GM12892 (cell line): ENCODE measurements around the gene CPXM2.

Experiments used
- POLR2A ChIP-seq: IDR thresholded peaks from 2 replicates; pipeline ENCODE4 v1.6.1; 2011; ENCODE audit warnings: low read depth, low read length, control low read depth
- POLR2AphosphoS5 ChIP-seq: IDR thresholded peaks from 2 replicates; pipeline ENCODE4 v1.6.1; 2011; ENCODE audit warnings: low read depth, low read length, control low read depth
- TAF1 ChIP-seq: IDR thresholded peaks from 2 replicates; pipeline ENCODE4 v1.6.1; 2011; ENCODE audit warnings: low read depth, mild to moderate bottlenecking, control low read depth, low read length, borderline replicate concordance

DNA sequence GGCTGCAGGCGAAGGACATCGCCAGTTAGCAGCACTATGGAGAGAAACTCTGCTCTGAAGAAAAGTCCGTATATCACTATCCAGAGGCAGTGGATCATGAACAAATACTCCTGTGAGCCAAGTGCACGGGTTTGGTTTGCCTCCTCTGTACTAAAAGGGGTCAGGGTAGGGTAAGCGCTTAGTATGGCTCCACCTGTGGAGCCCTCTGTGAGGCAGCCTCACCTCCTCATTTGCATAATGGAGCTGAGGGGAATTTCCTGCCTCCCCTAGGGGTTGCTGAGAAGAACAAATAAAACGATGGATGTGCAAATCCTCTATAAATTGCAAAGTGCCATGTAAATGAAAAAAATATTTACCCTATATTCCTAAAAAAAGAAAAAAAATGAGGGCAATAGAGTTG is 162.1 kb downstream of the CPXM2 start:
- no peak for TF ChIP-seq POLR2A
- TF ChIP-seq POLR2AphosphoS5 = no peak
- no peak for TF ChIP-seq TAF1
